Thoracic aorta (tissue), 2 donors: ENCODE data around the gene CSNK2A3. TPM values are rescaled to one million over a fixed set of nuclear protein-coding genes. Genes with fewer than 3 reads are reported as not detected.

Experiments used
- ATAC-seq: fragments of 150-250 bp; one replicate; pipeline ENCODE4 v1.8.0; 2017; ENCODE audit warnings: low read depth; ENCODE audit not compliant: insufficient number of reproducible peaks, low FRiP score
- DNase-seq: peaks from one replicate; pipeline ENCODE4 v3.0.0-alpha.2; 2020; ENCODE audit warnings: low spot score
- H3K27ac ChIP-seq, 2 donors: fragments of 200-600 bp; sonication (generic); 1 replicate in 1 of 2; 2 replicates in 1 of 2; pipeline ENCODE4 v1.5.1; 2016; ENCODE audit warnings: mild to moderate bottlenecking in 2 of 2, moderate library complexity in 2 of 2
- H3K27me3 ChIP-seq: fragments of 200-600 bp; sonication (generic); replicated peaks from 2 replicates; pipeline ENCODE4 v1.6.0; 2016; ENCODE audit warnings: mild to moderate bottlenecking; ENCODE audit not compliant: insufficient read depth
- H3K36me3 ChIP-seq: fragments of 200-600 bp; sonication (generic); one replicate; pipeline ENCODE4 v1.5.1; 2016
- H3K4me1 ChIP-seq, 2 donors: fragments of 200-600 bp; sonication (generic); 1 replicate in 1 of 2; 2 replicates in 1 of 2; pipeline versions ENCODE4 v1.5.1 to v1.6.0; 2016; ENCODE audit warnings: low read depth in 2 of 2, mild to moderate bottlenecking in 1 of 2; ENCODE audit not compliant: control insufficient read depth in 1 of 2
- H3K4me3 ChIP-seq: fragments of 200-600 bp; sonication (generic); 2 replicates; pipeline ENCODE4 v1.5.1; 2016; ENCODE audit warnings: mild to moderate bottlenecking
- H3K9me3 ChIP-seq: fragments of 200-600 bp; sonication (generic); 2 replicates; pipeline ENCODE4 v1.5.1; 2016
- total RNA-seq, 2 donors: library from RNA; depleted of rRNA; stranded (reverse); fragments of >200 nt; gene quantifications; one replicate each; pipeline versions ENCODE4 v1.1.0 to v1.2.3, GENCODE V29; 2016
- TF ChIP-seq, protein P1 (sequence below): fragments of 200-600 bp; sonication (generic); IDR thresholded peaks from one replicate; pipeline ENCODE4 v1.5.1; 2019; ENCODE audit warnings: antibody characterized with exemption

Gene CSNK2A3
- total RNA-seq, 2 donors from 2014 or later, result 1.1 TPM

DNA sequence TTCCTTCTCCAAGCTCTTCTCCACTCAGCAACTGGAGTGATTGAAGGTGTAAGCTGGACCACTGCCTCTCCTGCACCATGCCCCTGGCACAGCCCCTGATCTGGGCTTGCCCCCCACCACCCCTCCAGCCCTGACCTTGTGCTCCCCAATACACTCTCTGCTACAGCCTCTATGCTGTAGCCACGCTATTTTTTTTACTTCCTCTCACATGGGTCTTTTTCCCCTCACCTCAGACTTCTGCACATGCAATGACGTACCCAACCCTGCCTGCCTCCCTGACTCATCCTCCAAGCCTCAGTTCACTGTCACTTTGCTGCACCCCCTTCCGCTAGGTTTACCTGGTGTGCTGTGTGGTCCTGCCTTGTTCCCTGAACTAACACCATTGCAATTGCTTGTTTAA, 9.0 kb downstream of the CSNK2A3 start:
- H3K27ac ChIP-seq, result no peak overlapping the region
- TF ChIP-seq, protein P1, sequence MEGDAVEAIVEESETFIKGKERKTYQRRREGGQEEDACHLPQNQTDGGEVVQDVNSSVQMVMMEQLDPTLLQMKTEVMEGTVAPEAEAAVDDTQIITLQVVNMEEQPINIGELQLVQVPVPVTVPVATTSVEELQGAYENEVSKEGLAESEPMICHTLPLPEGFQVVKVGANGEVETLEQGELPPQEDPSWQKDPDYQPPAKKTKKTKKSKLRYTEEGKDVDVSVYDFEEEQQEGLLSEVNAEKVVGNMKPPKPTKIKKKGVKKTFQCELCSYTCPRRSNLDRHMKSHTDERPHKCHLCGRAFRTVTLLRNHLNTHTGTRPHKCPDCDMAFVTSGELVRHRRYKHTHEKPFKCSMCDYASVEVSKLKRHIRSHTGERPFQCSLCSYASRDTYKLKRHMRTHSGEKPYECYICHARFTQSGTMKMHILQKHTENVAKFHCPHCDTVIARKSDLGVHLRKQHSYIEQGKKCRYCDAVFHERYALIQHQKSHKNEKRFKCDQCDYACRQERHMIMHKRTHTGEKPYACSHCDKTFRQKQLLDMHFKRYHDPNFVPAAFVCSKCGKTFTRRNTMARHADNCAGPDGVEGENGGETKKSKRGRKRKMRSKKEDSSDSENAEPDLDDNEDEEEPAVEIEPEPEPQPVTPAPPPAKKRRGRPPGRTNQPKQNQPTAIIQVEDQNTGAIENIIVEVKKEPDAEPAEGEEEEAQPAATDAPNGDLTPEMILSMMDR, result no peak
- no peaks in the 10 kb centered on the region for H3K27me3 ChIP-seq
- H3K4me3 ChIP-seq, result no peak overlapping the region
- no peaks in the 10 kb centered on the region for H3K9me3 ChIP-seq
- H3K4me1 ChIP-seq, result peaks cover 0 to 5% of the 10 kb centered on the region in 2 donors
- no peaks in the 10 kb centered on the region for H3K36me3 ChIP-seq
- ATAC-seq (no peak), DNase-seq (no peak)

DNA sequence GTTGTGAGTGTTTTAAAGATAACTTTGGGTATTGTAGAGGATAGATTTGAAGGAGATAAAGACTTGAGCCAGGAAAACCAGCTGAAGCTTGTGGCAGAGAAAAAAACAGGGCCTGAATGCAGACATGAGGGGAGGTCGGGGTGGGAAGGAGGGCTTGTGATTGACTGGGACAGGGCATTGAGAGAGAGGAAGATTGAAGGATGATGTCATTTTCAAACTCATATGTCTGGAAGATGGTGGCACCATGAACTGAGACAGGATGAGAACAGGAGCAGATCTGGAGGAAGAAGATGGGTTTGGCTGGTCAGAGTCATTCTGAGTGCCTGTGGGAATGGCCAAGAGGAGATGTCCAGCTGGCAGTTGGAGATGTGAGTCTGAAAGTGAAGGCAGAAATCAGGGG, 14.7 kb downstream of the CSNK2A3 start:
- DNase-seq (no peak), ATAC-seq (no peak)
- Histone ChIP-seq H3K27ac (no peak overlapping the region), H3K36me3 (no peaks in the 10 kb centered on the region), H3K4me3 (no peak overlapping the region), H3K4me1 (no peaks in the 10 kb centered on the region), H3K27me3 (no peaks in the 10 kb centered on the region), H3K9me3 (no peaks in the 10 kb centered on the region)
- TF ChIP-seq, protein P1, result no peak

DNA sequence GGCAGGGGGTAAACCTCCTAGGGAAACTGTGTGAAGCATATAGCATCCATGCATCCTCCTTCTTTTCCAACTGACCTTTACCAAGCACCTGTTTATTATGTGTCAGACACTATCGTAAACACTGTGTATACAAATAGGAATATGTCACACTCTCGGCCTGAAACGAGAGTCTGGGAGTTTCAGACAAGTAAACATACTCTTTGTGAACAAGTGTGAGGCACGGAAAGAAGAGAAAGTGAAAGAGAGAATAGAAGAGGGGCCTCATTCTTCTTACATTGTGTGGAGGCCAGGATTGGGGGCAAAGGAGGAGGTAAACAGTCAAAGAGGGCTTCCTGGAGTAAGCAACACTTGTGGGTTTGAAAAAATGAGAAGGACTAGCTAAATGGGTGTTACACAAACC, 16.4 kb downstream of the CSNK2A3 start:
- DNase-seq (no peak), ATAC-seq (no peak)
- Histone ChIP-seq H3K9me3 (no peaks in the 10 kb centered on the region), H3K27me3 (no peaks in the 10 kb centered on the region), H3K36me3 (no peaks in the 10 kb centered on the region), H3K27ac (no peak overlapping the region), H3K4me1 (no peaks in the 10 kb centered on the region), H3K4me3 (no peak overlapping the region)
- TF ChIP-seq, protein P1, result no peak

DNA sequence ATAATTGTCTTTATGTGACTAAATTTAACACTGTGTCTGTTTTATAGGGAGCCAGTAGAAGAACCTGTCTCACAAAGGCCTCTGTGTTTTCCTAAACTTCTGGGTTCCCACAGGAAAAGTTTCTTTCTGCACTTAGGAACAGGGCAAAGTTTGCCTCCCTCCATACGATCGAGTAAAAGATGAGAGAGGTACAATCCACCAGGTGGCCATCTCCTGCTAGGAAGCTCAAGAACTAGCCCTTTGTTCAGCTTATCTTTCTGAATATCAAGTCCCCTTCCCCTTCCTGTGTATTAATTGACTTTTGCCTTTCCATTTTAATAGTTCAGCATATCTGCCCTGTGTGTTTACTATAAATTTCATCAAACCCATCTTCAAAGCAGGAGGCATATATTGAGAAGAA, 18.0 kb downstream of the CSNK2A3 start:
- Histone ChIP-seq H3K36me3 (no peaks in the 10 kb centered on the region), H3K27me3 (no peaks in the 10 kb centered on the region), H3K4me3 (no peak overlapping the region), H3K4me1 (no peaks in the 10 kb centered on the region), H3K9me3 (no peaks in the 10 kb centered on the region), H3K27ac (no peak overlapping the region)
- DNase-seq, result no peak
- no peak for ATAC-seq
- TF ChIP-seq, protein P1, result no peak

DNA sequence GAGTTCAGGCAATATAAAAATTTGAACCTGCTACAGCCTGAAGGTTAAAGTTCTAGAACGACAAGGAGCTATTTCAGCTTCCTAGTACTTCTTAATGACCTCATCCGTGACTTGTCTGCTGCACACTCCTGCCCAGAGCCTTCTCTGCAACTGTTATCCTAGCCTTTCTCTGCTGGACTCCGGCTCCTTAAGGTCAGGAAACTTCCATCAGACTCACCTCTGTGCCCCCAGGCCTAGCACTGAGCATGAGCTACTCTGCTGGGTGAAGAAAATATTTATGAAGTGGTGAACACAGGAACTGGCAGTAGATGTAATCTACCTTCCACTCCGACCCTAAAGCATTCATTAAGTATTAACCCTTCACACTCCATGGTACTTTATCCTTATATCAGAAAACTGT, 18.4 kb downstream of the CSNK2A3 start:
- Histone ChIP-seq H3K4me3 (no peak overlapping the region), H3K27me3 (no peaks in the 10 kb centered on the region), H3K27ac (no peak overlapping the region), H3K4me1 (no peaks in the 10 kb centered on the region), H3K9me3 (no peaks in the 10 kb centered on the region), H3K36me3 (no peaks in the 10 kb centered on the region)
- TF ChIP-seq, protein P1, result no peak
- DNase-seq (no peak), ATAC-seq (no peak)
